Measurements from ENCODE around the gene PRKRIP1. TPM values are rescaled to one million over a fixed set of nuclear protein-coding genes. Genes with fewer than 3 reads are reported as not detected.

PRKRIP1 gene
- polyA plus RNA-seq, 1 experiment = 13.1 TPM

DNA sequence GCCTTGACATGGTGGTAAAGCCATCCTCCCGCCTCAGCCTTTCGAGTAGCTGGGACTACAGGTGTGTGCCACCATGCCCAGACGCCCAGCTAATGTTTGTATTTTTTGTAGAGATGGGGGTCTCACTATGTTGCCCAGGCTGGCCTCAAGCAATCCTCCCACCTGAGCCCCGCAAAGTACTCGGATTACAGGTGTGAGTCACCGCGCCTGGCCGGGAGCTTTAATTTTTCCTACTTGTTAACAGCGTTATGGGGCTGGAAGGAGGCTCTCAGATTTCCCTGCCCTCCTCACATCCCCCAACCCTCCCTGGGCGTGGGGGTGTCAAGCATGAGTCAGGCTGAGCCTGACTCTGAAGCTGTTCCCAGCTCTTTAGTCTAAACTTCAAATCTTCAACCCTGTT is 60.2 kb downstream of the PRKRIP1 start:
- ChIA-PET CTCF (interaction anchor here (0.5 to 1.5 kb wide), 4 partner anchors 9 to 21 kb away, joined by 3 to 9 read pairs (median 4); no protein-coding TSS in a partner anchor), POLR2A (interaction anchor here (0.7 kb wide), 1 partner anchor 11 kb away, joined by 5 read pairs; no protein-coding TSS in a partner anchor)
- Histone ChIP-seq H3K9me3 (ENCODE audit: control insufficient read depth, insufficient read depth, low read length) (no peaks in the 10 kb centered on the region; the same call in 1 of the 2 replicates), H3K4me3 (ENCODE audit: low read depth, low read length) (no peak overlapping the region), H3K27ac (ENCODE audit: low read depth, low read length) (peak overlapping the region; percentile 39), H3K27me3 (ENCODE audit: control insufficient read depth, insufficient read depth, low read length) (no peaks in the 10 kb centered on the region)
- TF ChIP-seq, protein P1, sequence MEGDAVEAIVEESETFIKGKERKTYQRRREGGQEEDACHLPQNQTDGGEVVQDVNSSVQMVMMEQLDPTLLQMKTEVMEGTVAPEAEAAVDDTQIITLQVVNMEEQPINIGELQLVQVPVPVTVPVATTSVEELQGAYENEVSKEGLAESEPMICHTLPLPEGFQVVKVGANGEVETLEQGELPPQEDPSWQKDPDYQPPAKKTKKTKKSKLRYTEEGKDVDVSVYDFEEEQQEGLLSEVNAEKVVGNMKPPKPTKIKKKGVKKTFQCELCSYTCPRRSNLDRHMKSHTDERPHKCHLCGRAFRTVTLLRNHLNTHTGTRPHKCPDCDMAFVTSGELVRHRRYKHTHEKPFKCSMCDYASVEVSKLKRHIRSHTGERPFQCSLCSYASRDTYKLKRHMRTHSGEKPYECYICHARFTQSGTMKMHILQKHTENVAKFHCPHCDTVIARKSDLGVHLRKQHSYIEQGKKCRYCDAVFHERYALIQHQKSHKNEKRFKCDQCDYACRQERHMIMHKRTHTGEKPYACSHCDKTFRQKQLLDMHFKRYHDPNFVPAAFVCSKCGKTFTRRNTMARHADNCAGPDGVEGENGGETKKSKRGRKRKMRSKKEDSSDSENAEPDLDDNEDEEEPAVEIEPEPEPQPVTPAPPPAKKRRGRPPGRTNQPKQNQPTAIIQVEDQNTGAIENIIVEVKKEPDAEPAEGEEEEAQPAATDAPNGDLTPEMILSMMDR (IDR thresholded peaks at IDR 0.05; ENCODE audit: low read depth, low read length) = no peak
- DNase-seq (ENCODE audit: low read depth, low spot score) = no peak

DNA sequence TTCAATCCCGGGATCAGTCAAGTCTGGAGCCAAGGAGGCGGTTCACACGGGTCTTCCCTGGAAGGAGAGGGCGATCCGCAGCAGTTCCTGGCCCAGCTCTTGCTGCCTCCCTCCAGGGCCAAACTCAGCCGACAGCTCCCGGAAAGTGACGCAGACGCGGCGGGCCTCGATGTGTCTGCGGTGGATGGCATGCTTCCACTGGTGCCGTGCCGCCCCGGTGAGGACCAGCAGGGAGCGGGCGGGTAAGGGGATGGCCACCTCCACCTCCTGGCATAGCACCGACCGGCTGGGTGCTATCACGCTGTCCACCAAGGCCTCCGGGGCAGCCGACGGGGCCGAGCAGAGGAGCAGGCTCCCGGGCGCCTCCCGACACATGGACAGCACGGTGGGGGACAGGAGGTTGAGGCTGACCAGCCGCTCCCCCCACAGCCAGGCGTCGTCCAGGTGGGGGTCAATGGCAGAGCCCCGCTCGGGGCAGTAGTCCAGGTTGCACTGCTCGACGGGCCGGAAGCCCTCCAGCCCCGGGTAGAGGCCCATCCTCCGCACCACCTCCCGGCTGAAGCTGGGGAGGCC is 61.3 kb downstream of the PRKRIP1 start:
- Histone ChIP-seq H3K27ac (ENCODE audit: low read depth, low read length) (peak overlapping the region; percentile 11), H3K27me3 (ENCODE audit: control insufficient read depth, insufficient read depth, low read length) (no peaks in the 10 kb centered on the region), H3K4me3 (ENCODE audit: low read depth, low read length) (no peak overlapping the region), H3K9me3 (ENCODE audit: control insufficient read depth, insufficient read depth, low read length) (no peaks in the 10 kb centered on the region; the same call in 1 of the 2 replicates)
- no peak for DNase-seq (ENCODE audit: low read depth, low spot score)
- CTCF ChIA-PET = interaction anchor here (1.5 kb wide), 1 partner anchor 10 kb away, joined by 9 read pairs; no protein-coding TSS in a partner anchor
- TF ChIP-seq, protein P1 (IDR thresholded peaks at IDR 0.05; ENCODE audit: low read depth, low read length) = no peak
- POLR2A ChIA-PET = no interaction called here

DNA sequence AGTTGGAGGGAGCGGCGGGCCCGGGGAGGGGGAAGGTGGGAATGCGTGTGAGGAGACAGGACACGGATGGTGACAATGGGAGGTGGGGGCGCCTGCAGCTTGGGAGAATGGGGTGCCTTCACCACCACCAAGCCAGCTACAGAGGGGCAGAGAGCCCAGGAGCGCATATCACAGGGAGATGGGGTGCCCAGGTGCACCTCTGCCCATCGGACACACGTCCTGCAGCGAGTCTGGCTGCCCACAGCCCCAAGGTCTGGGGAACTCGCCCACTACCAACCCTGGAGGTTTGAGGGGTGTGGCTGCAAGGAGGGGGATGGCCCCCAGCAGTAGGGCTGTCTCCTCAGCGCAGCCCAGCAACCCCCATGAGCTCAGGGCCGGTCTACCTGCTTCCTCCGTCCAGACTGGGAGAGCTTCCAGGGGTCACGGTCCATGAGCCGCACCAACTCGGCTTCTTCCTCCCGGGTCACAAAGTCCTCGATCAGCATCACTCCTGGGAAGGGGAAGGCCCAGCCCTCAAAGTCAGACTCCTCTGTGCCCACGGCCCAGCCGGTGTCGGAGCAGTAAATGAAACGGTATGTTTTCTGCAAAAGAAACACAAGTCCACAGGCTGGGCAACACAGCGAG is 63.2 kb downstream of the PRKRIP1 start:
- ChIA-PET CTCF (no interaction called here), POLR2A (no interaction called here)
- no peak overlapping the region for H3K4me3 ChIP-seq (ENCODE audit: low read depth, low read length)
- no peaks in the 10 kb centered on the region; the same call in 1 of the 2 replicates for H3K9me3 ChIP-seq (ENCODE audit: control insufficient read depth, insufficient read depth, low read length)
- DNase-seq (ENCODE audit: low read depth, low spot score) = no peak
- no peaks in the 10 kb centered on the region for H3K27me3 ChIP-seq (ENCODE audit: control insufficient read depth, insufficient read depth, low read length)
- H3K27ac ChIP-seq (ENCODE audit: low read depth, low read length) = no peak overlapping the region
- TF ChIP-seq, protein P1 (IDR thresholded peaks at IDR 0.05; ENCODE audit: low read depth, low read length) = no peak

DNA sequence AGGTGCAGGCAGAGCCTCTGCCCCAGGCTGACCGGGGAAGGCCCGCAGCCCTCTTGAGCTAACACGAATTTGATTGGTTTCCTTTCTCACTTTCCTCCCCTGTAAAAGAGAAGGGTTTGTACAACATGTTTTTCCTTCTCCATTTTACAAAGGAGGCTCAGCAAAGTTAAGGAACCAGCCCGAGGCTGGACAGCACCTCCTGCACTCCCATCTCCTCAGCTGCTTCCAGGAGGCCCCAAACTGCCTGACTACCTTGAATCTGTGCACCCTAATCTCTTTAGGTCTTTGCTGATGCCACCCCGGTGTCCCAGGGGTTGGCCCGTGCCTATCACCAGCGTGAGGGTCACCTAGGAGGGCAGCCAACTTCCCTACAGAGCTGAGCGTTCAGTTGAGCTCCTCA is 64.3 kb downstream of the PRKRIP1 start:
- POLR2A ChIA-PET = interaction anchor here (0.7 kb wide), 1 partner anchor 11 kb away, joined by 7 read pairs; no protein-coding TSS in a partner anchor
- Histone ChIP-seq H3K27ac (ENCODE audit: low read depth, low read length) (no peak overlapping the region), H3K27me3 (ENCODE audit: control insufficient read depth, insufficient read depth, low read length) (no peaks in the 10 kb centered on the region), H3K4me3 (ENCODE audit: low read depth, low read length) (no peak overlapping the region), H3K9me3 (ENCODE audit: control insufficient read depth, insufficient read depth, low read length) (no peaks in the 10 kb centered on the region; the same call in 1 of the 2 replicates)
- no peak for DNase-seq (ENCODE audit: low read depth, low spot score)
- TF ChIP-seq, protein P1 (IDR thresholded peaks at IDR 0.05; ENCODE audit: low read depth, low read length) = no peak
- CTCF ChIA-PET = no interaction called here

Measured in AG04450 (cell line).